ENCODE data around the gene MFN2. TPM values are rescaled to one million over a fixed set of nuclear protein-coding genes. Genes with fewer than 3 reads are reported as not detected.

Gene MFN2
- total and polyA plus RNA-seq, 9 of the 15 experiments (the other 6 are each of a cell fraction or from before 2014, with no cell fraction given) = 10.5 to 158 (median 87.1) TPM

GRCh38 chr1:11979851-11980675 is at the start of gene MFN2 (continued):
- TF ChIP-seq MYBL2 (IDR thresholded peaks at IDR 0.05; ENCODE audit: low read depth) = no peak
- TF ChIP-seq MYBL2 (CRISPR knock-in tag; IDR thresholded peaks at IDR 0.05; ENCODE audit: borderline replicate concordance) = no peak
- TF ChIP-seq GMEB1 (CRISPR knock-in tag; IDR thresholded peaks at IDR 0.05) = peak; percentile 99
- TF ChIP-seq ZNF23 (CRISPR knock-in tag; IDR thresholded peaks at IDR 0.05) = no peak
- no peak for TF ChIP-seq BRD9 (IDR thresholded peaks at IDR 0.05; ENCODE audit: low read depth, partially characterized antibody)
- TF ChIP-seq CREB1 (IDR thresholded peaks at IDR 0.05) = peak; percentile 99
- TF ChIP-seq CREB1 (CRISPR knock-in tag; IDR thresholded peaks at IDR 0.05) = peak; percentile 100
- peak; percentile 51; the same call in 1 of the 2 replicates for TF ChIP-seq HMGXB4 (CRISPR knock-in tag; IDR thresholded peaks at IDR 0.05)
- TF ChIP-seq BMI1 (IDR thresholded peaks at IDR 0.05; ENCODE audit: low read length) = no peak
- TF ChIP-seq BHLHE40 (IDR thresholded peaks at IDR 0.05; ENCODE audit: low read length) = peak; percentile 13; the same call in 1 of the 2 replicates
- peak; percentile 95 for TF ChIP-seq PHF8 (IDR thresholded peaks at IDR 0.05; ENCODE audit: borderline replicate concordance, low read length)
- TF ChIP-seq ZNF766 (CRISPR knock-in tag; conservative IDR thresholded peaks at IDR 0.05) = peak; percentile 79
- TF ChIP-seq MAFF (IDR thresholded peaks at IDR 0.05; ENCODE audit: low read length) = no peak
- peak; percentile 91 for TF ChIP-seq NR2C2 (CRISPR knock-in tag; IDR thresholded peaks at IDR 0.05)
- TF ChIP-seq NR2C2 (tag; IDR thresholded peaks at IDR 0.05) = peak; percentile 99
- TF ChIP-seq KHSRP (IDR thresholded peaks at IDR 0.05) = peak; percentile 95
- TF ChIP-seq BCLAF1 (IDR thresholded peaks at IDR 0.05; ENCODE audit: borderline replicate concordance in 1 of 2, control insufficient read depth in 1 of 2, low read depth in 2 of 2, low read length in 1 of 2) = no peak
- TF ChIP-seq KAT8 (IDR thresholded peaks at IDR 0.05; ENCODE audit: low read depth) = no peak
- peak; percentile 94 for TF ChIP-seq EP400 (IDR thresholded peaks at IDR 0.05)
- peak; percentile 91 for TF ChIP-seq PCBP1 (IDR thresholded peaks at IDR 0.05; ENCODE audit: low read depth, low read length, poor library complexity, severe bottlenecking)
- peak; percentile 79 for TF ChIP-seq ZKSCAN1 (IDR thresholded peaks at IDR 0.05; ENCODE audit: low read depth, low read length)
- TF ChIP-seq CBX8 (IDR thresholded peaks at IDR 0.05; ENCODE audit: borderline replicate concordance, extremely low read depth, low read depth, low read length, poor library complexity, severe bottlenecking) = no peak
